HG03565 (cell line): ENCODE results near the gene VKORC1.
"Not testable (repeated sequence)": the region's sequence is repeated elsewhere in the genome, so short reads cannot be mapped to it uniquely, and the experiment has no call there.

Experiments
- ATAC-seq: cut with Tn5 transposase; IDR thresholded peaks from one replicate; pipeline ENCODE4 v1.9.1; 2021; ENCODE audit warnings: mild to moderate bottlenecking, moderate library complexity; ENCODE audit not compliant: unreplicated experiment

VKORC1 gene

DNA sequence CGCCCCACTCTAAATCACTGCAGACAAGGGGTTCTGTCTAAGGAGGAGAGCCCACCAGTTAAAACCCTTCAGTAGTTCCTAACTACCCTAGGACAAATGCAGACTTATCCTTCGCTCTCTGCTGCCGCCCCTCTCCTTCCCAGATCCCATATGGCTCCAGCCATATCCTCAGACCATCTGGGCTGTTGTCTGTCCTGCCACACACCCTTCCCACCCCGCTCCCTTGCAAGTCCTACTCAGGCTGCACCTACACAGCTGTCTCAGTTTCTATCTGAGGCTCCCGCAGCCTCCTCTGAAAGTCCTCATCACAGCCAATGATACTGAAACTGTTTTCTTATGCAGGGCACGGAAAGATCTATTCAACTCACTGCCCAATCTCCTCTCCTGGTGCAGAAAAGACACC lies 12.9 kb upstream of the VKORC1 start:
- ATAC-seq: peak; percentile 36

DNA sequence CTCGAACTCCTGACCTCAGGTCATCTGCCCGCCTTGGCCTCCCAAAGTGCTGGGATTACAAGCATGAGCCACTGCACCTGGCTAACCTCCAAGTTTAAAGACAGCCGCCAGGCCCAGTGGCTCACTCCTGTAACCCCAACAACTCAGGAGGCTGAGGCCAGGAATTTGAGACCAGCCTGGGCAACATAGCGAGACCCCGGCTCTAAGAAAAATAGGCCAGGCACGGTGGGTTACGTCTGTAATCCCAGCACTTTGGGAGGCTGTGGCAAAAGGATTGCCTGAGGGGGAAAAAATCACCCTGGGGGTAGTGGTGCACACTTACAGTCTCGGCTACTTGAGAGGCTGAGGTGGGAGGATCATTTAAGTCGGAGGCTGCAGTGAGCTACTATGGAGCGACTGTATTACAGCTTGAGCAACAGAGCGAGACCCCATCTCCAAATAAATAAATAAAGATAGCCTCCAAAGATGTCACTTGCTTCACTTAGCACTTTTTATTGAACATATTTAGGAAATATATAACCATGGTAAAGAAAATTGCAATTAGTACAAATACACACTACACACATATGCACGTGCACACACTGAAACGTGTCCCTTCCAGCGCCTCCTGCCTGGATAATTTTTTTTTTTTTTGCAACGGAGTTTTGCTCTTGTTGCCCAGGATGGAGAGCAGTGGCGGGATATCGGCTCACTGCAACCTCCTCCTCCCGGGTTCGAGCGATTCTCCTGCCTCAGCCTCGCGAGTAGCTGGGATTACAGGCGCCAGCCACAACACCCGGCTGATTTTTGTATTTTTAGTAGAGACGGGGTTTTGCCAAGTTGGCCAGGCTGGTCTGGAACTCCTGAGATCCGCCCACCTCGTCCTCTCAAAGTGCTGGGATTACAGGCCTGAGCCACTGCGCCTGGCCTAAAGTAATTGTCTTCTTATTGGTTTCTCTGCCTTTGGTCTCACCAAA lies 12.2 kb upstream of the VKORC1 start:
- ATAC-seq: no peak

DNA sequence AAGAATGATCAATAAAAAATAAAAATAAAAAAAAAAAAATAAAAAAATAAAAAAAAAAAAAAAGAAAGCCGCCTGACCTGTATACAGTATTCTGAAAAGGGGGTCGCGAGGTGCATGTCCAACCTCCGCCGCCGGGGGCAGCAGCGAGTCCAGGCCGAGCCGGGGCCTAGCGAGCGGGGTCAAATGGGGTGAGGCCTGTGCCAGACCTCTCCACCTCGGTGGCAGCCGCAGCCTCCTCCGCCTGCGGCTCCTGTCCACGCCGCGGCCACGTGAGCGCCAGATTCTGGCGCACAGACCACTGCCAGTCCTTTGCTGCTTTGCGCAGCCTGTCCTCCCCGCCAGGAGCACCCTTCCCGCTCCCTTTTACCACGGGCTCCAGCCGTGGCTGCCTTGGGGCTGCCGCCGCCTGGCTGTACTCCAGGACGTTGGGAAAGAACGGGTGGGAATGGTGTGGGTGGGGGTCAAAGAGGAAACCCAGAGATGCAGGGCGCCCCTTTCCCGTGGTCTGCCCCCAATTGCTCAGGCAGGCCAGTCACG lies 11.1 kb upstream of the VKORC1 start:
- ATAC-seq: peak; percentile 31

DNA sequence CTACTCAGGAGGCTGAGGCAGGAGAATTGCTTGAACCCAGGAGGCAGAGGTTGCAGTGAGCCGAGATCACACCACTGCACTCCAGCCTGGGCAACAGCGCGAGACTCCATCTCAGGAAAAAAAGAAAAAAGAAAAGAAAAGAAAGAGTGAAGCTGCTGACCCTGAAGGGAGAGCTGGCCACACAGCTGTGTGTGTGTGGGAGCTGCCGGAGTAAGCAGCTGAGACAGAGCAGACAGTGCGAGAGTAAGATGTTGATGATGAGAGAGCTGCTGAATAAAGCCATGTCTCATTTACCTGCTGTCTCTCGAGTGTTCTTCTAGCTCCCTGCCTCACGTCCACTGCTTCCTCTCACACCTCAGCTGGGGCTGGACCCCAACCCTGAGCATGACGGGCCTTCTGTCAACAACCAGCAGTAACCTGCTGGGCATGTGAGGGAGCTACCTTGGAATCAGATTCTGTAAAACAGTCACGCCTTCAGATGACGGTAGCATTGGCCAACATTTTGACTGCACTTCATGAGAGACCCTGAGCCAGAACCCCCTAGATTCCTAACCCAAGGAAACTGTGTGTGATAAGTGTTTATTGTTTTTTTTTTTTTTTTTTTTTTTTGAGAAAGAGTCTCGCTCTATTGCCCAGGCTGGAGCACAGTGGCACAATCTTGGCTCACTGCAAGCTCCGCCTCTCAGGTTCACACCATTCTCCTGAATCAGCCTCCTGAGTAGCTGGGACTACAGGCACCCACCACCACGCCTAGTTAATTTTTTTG lies 6.5 kb upstream of the VKORC1 start:
- ATAC-seq: not testable (repeated sequence)

DNA sequence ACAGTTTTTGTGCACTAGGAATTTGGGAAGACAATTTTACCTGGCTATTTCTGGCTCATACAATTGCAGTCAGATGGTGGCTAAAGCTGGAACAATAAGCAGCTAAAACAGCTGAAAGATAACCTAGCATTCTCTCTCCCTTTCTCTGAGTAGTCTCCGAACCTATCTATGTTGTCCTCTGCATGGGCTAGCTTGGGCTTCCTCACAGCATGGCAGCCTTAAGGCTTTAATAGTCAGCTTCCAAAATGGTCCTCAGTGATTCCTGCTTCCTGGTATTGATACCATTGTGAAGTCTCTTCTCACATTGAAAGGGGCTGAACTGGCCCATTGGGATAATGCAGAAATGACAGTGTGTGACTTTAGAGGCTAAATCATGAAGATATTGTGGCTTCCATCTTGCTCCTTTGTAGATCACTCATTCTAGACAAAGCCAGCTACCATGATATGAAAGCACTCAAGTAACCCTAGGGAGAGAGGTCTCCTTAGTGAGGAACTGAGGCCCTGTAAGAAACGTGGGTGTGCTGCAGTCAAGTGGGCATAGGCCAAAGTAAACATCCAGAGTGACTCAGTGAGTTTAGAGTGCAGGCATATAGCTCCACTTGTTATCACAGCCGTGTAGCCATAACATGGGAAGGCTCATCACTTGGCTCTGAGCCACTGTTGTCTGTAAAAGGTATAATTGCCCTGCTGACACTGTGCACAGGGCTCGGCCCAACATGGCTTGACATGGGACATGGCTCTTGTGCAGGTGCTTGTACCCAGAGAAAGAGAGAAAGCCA lies 5.5 kb upstream of the VKORC1 start:
- ATAC-seq: no peak

DNA sequence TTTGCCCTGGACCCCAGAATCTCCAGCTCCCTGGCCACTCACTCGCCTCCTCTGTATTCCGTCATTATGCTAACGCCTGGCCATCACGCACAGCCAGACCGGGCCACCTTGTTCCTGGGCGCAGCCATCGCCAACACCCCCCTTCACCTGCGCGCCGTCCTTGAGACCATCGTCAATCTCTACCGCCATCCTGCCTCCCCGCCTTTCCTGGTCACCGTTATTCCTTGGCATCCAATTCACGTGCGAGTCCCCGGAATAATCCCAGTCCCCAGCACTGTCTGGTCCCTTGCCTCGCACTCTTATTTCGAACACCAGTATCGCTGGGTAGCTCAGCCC lies 541 bp downstream of the VKORC1 start:
- ATAC-seq: no peak

DNA sequence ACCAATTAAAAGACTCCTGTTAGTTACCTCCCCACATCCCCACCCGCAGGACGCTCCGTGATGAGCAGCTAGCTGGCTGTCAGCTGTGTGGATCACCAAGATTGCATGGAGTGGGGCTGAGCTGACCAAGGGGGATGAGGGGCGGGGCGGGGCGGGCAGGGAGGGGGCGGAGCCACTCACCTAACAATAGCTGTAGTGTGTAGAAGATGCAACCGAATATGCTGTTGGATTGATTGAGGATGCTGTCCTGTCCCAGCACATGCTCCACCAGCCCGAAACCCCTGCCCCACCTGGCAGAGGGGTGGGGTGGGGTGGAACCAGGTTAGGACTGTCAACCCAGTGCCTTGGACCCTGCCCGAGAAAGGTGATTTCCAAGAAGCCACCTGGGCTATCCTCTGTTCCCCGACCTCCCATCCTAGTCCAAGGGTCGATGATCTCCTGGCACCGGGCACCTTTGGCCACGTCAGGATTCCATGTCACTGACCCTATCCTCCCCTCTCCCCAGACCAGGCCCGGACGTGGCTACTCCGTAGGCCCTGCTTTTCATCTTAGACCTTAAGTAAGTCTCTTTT lies 1.4 kb downstream of the VKORC1 start:
- no peak for ATAC-seq

DNA sequence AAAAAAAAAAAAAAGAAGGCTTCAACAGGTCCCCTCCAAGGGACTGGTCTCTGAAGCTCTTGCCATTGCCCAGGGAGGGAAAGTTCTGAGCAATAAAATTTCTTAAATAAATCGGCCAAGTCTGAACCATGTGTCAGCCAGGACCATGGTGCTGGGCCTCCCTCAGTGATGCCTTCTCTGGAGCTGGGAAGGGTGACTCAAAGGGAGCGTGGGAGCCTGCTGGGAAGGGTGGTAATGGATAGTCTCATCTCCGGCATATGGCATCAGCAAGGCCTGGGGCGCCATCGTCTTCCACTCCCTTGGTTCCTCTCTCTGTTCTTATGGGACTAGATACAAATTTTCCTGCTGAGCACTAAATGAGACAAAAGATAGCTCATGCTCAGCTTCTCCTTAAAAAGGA lies 2.3 kb downstream of the VKORC1 start:
- ATAC-seq: no peak

DNA sequence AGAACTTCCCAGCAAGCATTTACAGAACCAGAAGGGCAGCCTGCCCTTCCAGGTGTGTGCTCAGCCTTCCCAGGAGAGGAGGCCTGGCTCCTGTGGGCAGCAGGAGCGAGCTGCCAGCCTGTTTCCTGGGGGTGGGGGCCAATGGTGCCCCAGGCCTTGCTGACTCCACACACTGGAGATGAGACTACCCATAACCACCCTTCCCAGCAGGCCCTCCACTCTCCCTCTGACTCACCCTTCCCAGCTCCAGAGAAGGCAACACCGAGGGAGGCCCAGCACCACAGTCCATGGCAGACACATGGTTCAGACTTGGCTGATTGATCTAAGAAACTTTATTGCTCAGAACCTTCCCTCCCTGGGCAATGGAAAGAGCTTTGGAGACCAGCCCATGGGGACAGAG lies 4.1 kb downstream of the VKORC1 start:
- ATAC-seq: no peak

DNA sequence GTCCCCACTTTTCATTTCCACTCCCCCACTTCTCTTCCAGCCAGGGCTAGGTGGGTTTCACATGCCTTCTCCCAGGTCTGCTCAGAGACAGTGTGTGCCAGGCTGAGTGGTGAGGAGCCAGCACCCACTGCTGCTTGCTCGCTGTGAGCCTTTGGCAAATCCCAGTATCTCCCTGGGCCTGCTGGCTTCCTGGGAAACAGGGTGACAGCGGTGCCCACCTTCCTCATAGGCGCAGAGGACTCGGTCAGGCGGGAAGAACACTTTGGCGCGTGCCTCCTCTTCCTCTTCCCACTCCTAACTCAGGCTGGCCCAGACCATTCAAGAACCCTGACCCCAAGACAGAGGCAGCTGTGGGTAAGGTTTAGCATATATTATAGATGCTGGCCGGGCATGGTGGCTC lies 5.4 kb downstream of the VKORC1 start:
- ATAC-seq: no peak

DNA sequence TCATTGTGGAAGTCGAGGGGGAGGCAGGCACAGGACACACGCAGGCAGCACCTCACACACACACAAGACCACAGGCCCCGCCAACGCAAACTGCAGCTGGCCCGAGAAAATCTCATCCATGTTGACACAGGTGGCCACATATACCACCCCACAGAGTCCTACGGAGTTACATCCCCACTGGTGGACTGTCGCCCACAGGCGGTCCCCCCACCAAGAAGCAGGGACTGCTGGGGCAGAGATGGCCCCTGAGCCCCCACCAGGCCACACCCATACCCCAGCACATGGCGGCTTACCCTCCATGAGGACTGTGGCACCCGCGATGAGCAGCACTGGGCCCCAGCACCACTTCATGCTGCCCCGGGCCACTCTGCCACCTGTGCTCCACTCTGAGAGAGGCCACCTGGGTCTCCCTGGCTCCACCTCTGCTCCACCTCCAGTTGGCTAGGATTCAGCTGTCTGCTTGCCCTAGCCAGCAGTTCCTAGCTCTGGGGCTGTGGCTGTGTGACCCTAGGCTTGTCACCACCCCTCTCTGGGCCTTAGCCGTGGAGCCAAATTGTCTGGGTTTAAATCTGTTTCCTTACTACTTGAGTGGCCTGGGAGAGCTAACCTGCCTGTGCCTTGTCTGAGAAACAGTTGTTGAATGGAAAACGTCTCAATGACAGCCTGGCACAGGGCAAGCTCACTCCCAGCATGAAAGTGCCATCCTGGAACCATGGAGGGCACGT lies 6.0 kb downstream of the VKORC1 start, which contains the start of gene PRSS53:
PRSS53 (minus strand) TSS at position 485 of the 725 bp plus-strand sequence; CDS start at position 351, 134 bp downstream.
- ATAC-seq: no peak

DNA sequence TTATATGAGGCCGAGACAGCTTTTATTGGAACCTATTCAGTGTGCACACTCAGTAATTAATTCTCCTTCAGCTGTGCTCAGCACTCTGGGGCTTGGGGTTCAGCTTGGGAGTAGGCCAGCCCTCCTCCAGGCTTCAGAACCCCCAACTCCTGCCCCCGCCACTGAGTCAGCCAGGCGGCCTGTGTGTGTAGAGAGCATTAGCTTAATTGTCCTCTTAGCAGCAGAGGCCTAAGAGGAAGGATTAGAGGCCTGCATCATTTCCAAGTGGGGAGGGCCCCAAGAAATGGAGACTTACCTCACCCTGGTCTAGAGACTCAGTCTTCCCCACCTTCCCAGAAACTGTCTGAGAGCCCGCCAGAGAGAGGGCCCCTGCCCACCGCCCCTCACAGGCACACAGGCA lies 6.6 kb downstream of the VKORC1 start:
- ATAC-seq: no peak

DNA sequence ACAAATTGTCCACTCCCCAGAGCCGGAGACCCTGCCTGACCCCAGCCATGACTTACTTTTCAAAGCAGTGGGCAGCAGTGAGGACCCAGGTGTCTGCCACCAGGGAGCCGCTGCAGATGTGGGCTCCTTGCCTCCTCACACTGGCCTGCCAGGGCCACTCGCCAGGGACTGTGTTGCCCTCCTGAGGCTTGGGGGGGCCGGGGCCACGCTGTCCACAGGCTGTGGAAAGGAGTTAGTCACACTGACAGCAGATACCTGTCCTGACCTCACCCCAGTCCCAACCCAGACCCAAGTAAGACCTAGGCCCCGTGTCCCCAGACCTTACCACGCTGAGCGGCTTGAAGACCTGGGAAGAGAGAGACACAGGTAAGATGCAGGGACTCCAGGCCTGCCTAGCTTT lies 7.1 kb downstream of the VKORC1 start:
- ATAC-seq: no peak

DNA sequence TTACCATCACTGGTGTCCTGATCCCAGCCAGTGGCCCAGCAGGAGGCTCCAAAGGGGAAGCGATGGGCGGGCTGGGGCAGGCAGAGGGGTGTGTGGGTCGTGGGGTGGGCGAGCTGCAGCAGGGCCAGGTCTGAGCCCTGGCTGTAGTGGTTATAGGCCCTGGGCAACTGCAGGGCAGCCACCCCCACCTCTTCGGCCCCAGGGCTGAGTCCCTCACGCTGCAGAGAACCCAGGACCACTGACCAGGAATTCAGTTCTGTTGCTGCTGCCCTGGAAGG lies 8.0 kb downstream of the VKORC1 start:
- no peak for ATAC-seq

DNA sequence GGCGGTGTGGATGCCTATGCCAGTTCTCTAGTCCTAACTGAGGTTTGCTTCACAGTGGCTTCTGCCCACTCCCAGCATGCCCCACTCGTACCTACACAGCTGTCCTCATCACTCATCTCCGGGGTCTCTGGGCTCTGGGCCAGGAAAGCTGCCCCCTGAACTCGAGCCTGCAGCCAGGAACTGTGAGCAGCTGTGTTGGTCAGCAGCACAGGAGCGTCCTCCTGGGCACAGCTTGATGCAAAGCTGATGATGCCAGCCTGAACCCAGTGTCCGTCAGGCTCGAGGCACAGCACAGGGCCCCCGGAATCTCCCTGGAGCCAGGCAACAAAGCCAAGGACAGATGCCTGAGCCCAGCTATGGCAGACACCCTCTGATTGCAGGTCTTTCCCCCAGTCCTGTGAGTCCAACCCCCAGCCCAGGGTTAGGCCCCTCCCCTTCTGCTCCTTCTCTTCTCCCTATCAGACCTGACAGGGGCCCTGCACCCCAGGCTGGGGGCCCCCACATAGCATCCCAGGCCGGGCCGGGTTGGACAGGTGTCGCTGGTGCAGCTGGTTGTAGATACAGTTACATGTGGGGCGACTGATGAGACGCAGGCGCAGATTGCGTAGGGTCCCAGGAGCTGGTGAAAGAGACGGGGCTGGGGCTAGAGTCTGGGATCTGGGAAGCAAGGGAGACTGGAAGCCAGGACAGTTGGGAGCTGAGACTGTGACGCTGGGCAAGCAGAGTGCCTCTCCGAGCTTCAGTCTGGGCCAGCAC lies 8.5 kb downstream of the VKORC1 start:
- no peak for ATAC-seq

DNA sequence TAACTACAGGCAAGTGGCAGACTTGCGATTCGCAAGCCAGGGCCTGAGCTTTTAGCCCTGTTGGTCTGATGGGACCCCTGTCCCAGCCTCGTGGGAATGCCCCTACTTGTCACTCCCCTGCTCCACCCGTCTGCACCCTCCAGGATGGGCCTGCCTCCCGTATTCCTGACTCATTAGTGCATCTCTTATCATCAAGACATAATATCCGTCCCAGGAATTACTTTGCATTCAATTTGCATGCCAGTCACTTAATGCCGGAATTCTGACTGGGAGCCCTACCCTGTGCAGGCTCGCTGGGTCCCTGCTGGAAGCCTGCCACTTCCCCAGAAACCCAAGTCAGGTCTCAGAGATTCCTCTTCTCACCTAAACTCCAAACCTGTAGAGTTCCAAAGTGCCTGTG lies 9.2 kb downstream of the VKORC1 start:
- ATAC-seq: no peak

DNA sequence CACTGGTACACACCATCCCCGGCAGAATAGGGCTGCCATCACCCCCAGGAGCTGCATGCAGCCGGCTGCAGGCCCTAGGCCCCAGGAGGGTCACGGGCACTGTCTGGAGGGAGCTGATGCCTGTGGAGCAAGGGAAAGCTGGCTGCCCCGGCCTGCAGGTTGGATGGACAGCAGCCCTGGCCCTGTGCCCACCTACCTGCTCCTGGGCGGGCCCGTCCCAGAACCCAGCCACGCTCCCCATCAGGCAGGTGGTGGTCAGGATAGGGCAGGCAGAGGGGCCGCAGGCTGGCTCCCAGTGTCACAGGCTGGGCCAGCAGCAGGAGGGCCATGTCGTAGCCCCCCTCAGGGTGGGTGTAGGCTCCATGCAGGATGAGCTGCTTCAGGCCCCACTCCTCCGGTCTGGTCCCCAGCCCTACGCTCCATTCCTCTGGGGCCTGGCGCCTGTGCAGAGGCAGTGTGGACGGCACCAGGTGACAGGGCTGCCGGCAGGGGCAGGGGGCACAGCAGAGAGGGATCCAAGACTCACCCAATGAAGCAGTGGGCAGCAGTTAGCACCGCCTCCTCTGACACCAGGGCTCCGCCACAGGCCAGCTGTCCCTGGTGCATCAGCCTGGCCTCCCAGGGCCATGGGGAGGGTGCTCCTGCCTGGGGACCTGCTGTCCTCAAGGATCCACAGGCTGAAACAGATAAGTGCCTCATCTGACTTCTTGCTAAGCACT lies 9.9 kb downstream of the VKORC1 start:
- no peak for ATAC-seq

DNA sequence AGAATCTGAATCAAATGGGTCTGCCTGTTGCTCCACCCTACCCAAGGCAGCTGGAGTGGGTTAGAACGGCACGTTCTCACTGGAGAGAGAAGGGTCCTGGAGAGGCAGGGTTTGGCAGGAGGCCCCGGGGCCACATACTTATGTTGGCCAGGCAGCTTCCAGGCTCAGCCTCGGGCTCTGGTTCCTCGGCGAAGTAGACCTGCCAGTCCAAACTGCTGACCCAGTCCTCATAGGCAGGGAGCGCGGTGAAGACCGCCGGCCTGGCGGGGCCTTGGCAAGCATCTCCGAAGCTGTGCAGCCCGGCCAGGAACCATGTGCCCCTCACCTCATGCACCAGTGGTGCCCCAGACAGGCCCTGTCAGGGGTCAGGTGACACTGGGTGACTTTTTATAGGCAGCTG lies 10.6 kb downstream of the VKORC1 start:
- no peak for ATAC-seq

DNA sequence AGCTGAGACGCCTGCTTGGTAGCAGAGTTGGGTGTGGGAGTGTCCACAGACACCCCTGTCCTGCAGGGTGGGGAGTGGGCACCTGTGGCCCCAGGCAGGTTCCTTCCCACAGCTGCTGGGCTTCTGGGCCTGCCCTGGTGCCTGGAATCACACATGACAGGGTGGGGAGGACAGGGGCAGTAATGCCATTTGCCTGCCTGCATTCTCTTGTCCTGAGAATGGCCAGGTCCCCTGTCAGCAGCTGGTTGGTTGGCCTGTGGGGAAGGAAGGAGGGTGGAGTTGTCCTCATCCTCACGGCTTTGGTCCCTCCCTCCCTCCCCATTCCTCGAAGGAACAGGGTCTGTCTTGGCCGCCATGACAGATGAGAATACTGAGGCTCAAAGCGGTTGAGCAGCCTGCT lies 11.0 kb downstream of the VKORC1 start:
- ATAC-seq: no peak
